B cell (primary cell): ENCODE measurements around the gene NTRK3. TPM values are rescaled to one million over a fixed set of nuclear protein-coding genes. Genes with fewer than 3 reads are reported as not detected.

ENCODE experiments used
- ATAC-seq: fragments of 200-7000 bp; cut with Tn5 transposase; one replicate; pipeline ENCODE4 v1.10.0; 2021; ENCODE audit warnings: low read depth, mild to moderate bottlenecking, moderate number of reproducible peaks, moderate library complexity
- CTCF ChIA-PET: fragments of 350-600 bp; sonication (Branson Sonifier 250); formaldehyde crosslinking; loops from one replicate; lab custom pipeline; 2021; ENCODE audit warnings: antibody characterized with exemption, inconsistent platforms; lab: Charles Lee
- POLR2A ChIA-PET: fragments of 350-600 bp; sonication (Branson Sonifier 250); formaldehyde crosslinking; loops from one replicate; lab custom pipeline; 2021; ENCODE audit warnings: antibody characterized with exemption; lab: Charles Lee
- DNase-seq: peaks from one replicate; pipeline ENCODE4 v3.0.0; 2013
- H2AFZ ChIP-seq: 2 replicates; pipeline ENCODE4 v1.6.1; 2012; ENCODE audit warnings: mild to moderate bottlenecking, low read depth, low read length; ENCODE audit not compliant: insufficient read depth, poor library complexity, severe bottlenecking
- H3K27ac ChIP-seq, 2 donors: 1 replicate in 1 of 2; 2 replicates in 1 of 2; pipeline ENCODE4 v1.5.1; 2012 to 2013; ENCODE audit warnings: low read length in 2 of 2, mild to moderate bottlenecking in 2 of 2, moderate library complexity in 1 of 2
- H3K27me3 ChIP-seq, 4 experiments: fragments of 200-600 bp in 1 of 4; sonication (generic) in 1 of 4; replicated peaks in 1 of 4; 1 replicate in 2 of 4; 2 replicates in 2 of 4; pipeline versions ENCODE4 v1.6.1 to v1.7.0; 2013 to 2016; ENCODE audit warnings: low read length in 3 of 4, mild to moderate bottlenecking in 2 of 4, mixed read lengths in 1 of 4, moderate library complexity in 1 of 4; ENCODE audit not compliant: insufficient read depth in 4 of 4, control insufficient read depth in 3 of 4; ENCODE audit errors: control extremely low read depth in 1 of 4
- H3K36me3 ChIP-seq, 2 experiments: replicated peaks in 1 of 2; 1 replicate in 1 of 2; 2 replicates in 1 of 2; pipeline versions ENCODE4 v1.6.1 to v1.7.1; 2013; ENCODE audit warnings: low read length in 1 of 2; ENCODE audit not compliant: insufficient read depth in 2 of 2, control insufficient read depth in 1 of 2; ENCODE audit errors: control extremely low read depth in 1 of 2, extremely low read depth in 1 of 2
- H3K4me1 ChIP-seq, 2 donors: fragments of 200-600 bp in 1 of 2; sonication (generic) in 1 of 2; 1 replicate in 1 of 2; 2 replicates in 1 of 2; pipeline versions ENCODE4 v1.5.1 to v1.6.1; 2013 to 2017; ENCODE audit warnings: low read length in 2 of 2; ENCODE audit not compliant: control insufficient read depth in 2 of 2, insufficient read depth in 2 of 2
- H3K4me2 ChIP-seq: replicated peaks from 2 replicates; pipeline ENCODE3; 2012; ENCODE audit warnings: mild to moderate bottlenecking, low read depth, low read length; ENCODE audit not compliant: poor library complexity, severe bottlenecking
- H3K4me3 ChIP-seq, 5 experiments: fragments of 200-600 bp in 1 of 5; sonication (generic) in 1 of 5; 1 replicate in 3 of 5; 2 replicates in 2 of 5; pipeline versions ENCODE4 v1.5.1 to v1.7.0; 2011 to 2016; ENCODE audit warnings: low read length in 4 of 5, mild to moderate bottlenecking in 4 of 5, low read depth in 2 of 5, control low read depth in 1 of 5, moderate library complexity in 1 of 5; ENCODE audit not compliant: insufficient read depth in 1 of 5; ENCODE audit errors: control extremely low read depth in 1 of 5, extremely low read depth in 1 of 5
- H3K79me2 ChIP-seq: fragments of 200-600 bp; sonication (generic); one replicate; pipeline ENCODE4 v1.6.0; 2016; ENCODE audit warnings: low read length; ENCODE audit not compliant: control insufficient read depth, insufficient read depth
- H3K9ac ChIP-seq: fragments of 200-600 bp; sonication (generic); 2 replicates; pipeline ENCODE4 v1.6.1; 2017; ENCODE audit warnings: mild to moderate bottlenecking, low read length, moderate library complexity
- H3K9me3 ChIP-seq, 3 donors: one replicate each; pipeline versions ENCODE4 v1.6.1 to v1.7.1; 2013; ENCODE audit warnings: low read length in 2 of 3; ENCODE audit not compliant: control insufficient read depth in 2 of 3, insufficient read depth in 1 of 3; ENCODE audit errors: control extremely low read depth in 1 of 3
- H4K20me1 ChIP-seq: 2 replicates; pipeline ENCODE4 v1.6.0; 2012; ENCODE audit warnings: mild to moderate bottlenecking, low read length; ENCODE audit not compliant: insufficient read depth, control insufficient read depth, poor library complexity, severe bottlenecking
- H3K27ac Mint-ChIP-seq: one replicate; pipeline ENCODE4 v1.8.0; 2021; ENCODE audit warnings: mixed read lengths
- H3K27me3 Mint-ChIP-seq: one replicate; pipeline ENCODE4 v1.8.0; 2021; ENCODE audit warnings: mixed read lengths
- H3K4me1 Mint-ChIP-seq: one replicate; pipeline ENCODE4 v1.8.0; 2021; ENCODE audit warnings: mixed read lengths
- H3K4me3 Mint-ChIP-seq: one replicate; pipeline ENCODE4 v1.8.0; 2021; ENCODE audit warnings: mixed read lengths
- H3K9me3 Mint-ChIP-seq: one replicate; pipeline ENCODE4 v1.8.0; 2022; ENCODE audit warnings: mixed read lengths; ENCODE audit not compliant: insufficient read depth
- CTCF ChIP-seq: fragments of 200-600 bp; IDR thresholded peaks from one replicate; pipeline ENCODE4 v1.8.0; 2022; ENCODE audit warnings: antibody characterized with exemption, mild to moderate bottlenecking
- EZH2 ChIP-seq: IDR thresholded peaks from 2 replicates; pipeline ENCODE4 v1.6.1; 2012; ENCODE audit warnings: borderline replicate concordance, low read depth, mild to moderate bottlenecking, moderate library complexity, low read length; ENCODE audit not compliant: insufficient read depth, poor library complexity, severe bottlenecking
- WGBS: methylation state at CpG from one replicate; pipeline ENCODE4 v1.1.5; 2013; ENCODE audit warnings: missing lambda C conversion rate; ENCODE audit not compliant: insufficient coverage; 5-methylcytosine and 5-hydroxymethylcytosine counted together
- intact Hi-C: fragments of 100-400 bp; cut with micrococcal nuclease; formaldehyde crosslinking; loops from one replicate; pipeline ENCODE4 v1.10.0; 2022
- polyA plus RNA-seq: library from polyadenylated mRNA; depleted of rRNA; stranded (reverse); fragments of >200 nt; gene quantifications from 2 replicates; pipeline ENCODE4 v1.2.3, GENCODE V29; 2012
- total RNA-seq, 2 donors: library from RNA; stranded (reverse); fragments of 120-200 nt in 1 of 2; gene quantifications; 1 replicate in 1 of 2; 2 replicates in 1 of 2; pipeline versions ENCODE4 v1.2.3 to v1.2.4, GENCODE V29; 2013 to 2022

The NTRK3 gene
- total and polyA plus RNA-seq, 2 donors (not counting 1 experiment from before 2014, with no cell fraction given) = not detected

- H3K4me1 Mint-ChIP-seq = no peaks in the 10 kb centered on the region
- H3K4me3 Mint-ChIP-seq = no peak overlapping the region
- Histone ChIP-seq H3K36me3 (no peaks in the 10 kb centered on the region), H3K9ac (no peak overlapping the region), H3K4me1 (no peaks in the 10 kb centered on the region), H3K9me3 (no peaks in the 10 kb centered on the region), H3K4me2 (no peak overlapping the region), H3K27ac (no peak overlapping the region), H2AFZ (no peak overlapping the region), H3K4me3 (no peak overlapping the region), H4K20me1 (no peaks in the 10 kb centered on the region), H3K79me2 (no peaks in the 10 kb centered on the region), H3K27me3 (peaks cover 0 to 6% (median 0%) of the 10 kb centered on the region in 4 experiments)
- WGBS = 100% methylated on average over 4 of the region's 4 CpGs
- DNase-seq = no peak
- peaks cover 4% of the 10 kb centered on the region for H3K9me3 Mint-ChIP-seq
- POLR2A ChIA-PET = no interaction called here
- TF ChIP-seq EZH2 (no peak), CTCF (no peak)
- CTCF ChIA-PET = no interaction called here
- H3K27ac Mint-ChIP-seq = no peak overlapping the region
- intact Hi-C loops = no loop called here
- ATAC-seq = no peak
- peaks cover 33% of the 10 kb centered on the region for H3K27me3 Mint-ChIP-seq
These were observed 62.4 kb downstream of the NTRK3 start for GRCh38 chr15:88194162-88194561.

GRCh38 chr15:88193415-88193814 lies 63.1 kb downstream of the NTRK3 start:
- H2AFZ ChIP-seq = no peak overlapping the region
- no peak overlapping the region for H3K4me3 ChIP-seq
- CTCF ChIA-PET = no interaction called here
- ATAC-seq (no peak), DNase-seq (no peak)
- POLR2A ChIA-PET = no interaction called here
- H3K36me3 ChIP-seq = no peaks in the 10 kb centered on the region
- no peaks in the 10 kb centered on the region for H3K4me1 ChIP-seq
- H3K9ac ChIP-seq = no peak overlapping the region
- peaks cover 33% of the 10 kb centered on the region for H3K27me3 Mint-ChIP-seq
- H3K9me3 Mint-ChIP-seq = peaks cover 4% of the 10 kb centered on the region
- no peaks in the 10 kb centered on the region for H3K79me2 ChIP-seq
- H3K4me2 ChIP-seq = no peak overlapping the region
- no peak overlapping the region for H3K27ac ChIP-seq
- intact Hi-C loops = no loop called here
- 76% methylated on average over 4 of the region's 4 CpGs for WGBS
- H3K27ac Mint-ChIP-seq = no peak overlapping the region
- no peaks in the 10 kb centered on the region for H3K9me3 ChIP-seq
- H3K4me1 Mint-ChIP-seq = no peaks in the 10 kb centered on the region
- peaks cover 0 to 2% (median 0%) of the 10 kb centered on the region in 4 experiments for H3K27me3 ChIP-seq
- no peak overlapping the region for H3K4me3 Mint-ChIP-seq
- TF ChIP-seq CTCF (no peak), EZH2 (no peak)
- no peaks in the 10 kb centered on the region for H4K20me1 ChIP-seq
